Astrocyte of the spinal cord (primary cell): Measurements from ENCODE around the gene SCRN2.
A peak's percentile ranks its signal among the peaks of the same experiment; 100 is the strongest.

Experiments used
- DNase-seq: peaks from one replicate; pipeline ENCODE4 v3.0.0; 2011; ENCODE audit warnings: low read depth, low spot score
- H3K4me3 ChIP-seq: 2 replicates; pipeline ENCODE4 v1.5.1; 2011; ENCODE audit warnings: low read depth, mild to moderate bottlenecking, low read length, moderate library complexity
- in situ Hi-C: cut with HindIII; loops from 2 replicates; pipeline ENCODE4 v1.10.0; 2017; ENCODE audit warnings: low sequenced_read_pairs
- TF ChIP-seq, protein P1 (sequence below): IDR thresholded peaks from 2 replicates; pipeline ENCODE4 v1.5.1; 2012; ENCODE audit warnings: low read depth, mild to moderate bottlenecking, low read length, inconsistent platforms

SCRN2 gene

DNA sequence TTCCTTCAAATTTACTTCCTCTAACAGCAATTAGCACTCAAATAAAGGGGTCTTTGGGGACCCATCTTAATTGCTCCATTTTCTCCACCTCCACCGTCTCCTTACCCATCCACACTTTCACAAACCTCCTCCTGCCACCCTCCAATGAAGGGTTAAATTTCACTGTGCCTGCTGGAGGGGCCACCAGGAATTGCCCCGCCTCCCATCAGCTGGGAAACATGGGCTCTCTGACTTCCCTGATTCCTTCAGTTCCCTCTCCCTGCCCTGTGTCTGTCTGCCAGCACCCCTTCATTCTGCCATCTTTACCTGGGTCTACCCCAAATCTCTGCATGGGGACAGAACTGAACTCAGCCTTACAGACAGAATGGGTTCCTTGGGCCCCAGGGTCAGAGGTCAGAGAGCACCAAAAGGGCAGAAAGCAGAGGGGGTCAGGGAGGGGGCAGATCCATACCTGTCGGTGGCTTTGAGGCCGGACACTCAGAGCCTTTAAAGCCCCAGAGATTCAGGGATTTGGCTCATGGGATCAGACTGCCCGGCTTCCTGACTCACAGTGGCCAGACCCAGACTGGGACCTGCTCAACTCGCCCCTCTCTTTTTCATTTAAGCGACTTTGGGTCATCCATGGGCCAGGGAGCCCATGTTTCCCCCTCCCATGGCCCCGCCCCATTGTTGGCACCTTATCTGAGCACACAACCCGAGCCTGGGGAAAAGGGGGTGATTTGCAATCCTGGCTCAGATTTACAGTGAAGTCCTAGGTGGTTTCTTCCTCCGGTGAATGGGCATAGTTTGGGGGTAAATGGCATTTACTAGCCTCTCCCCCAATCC lies 37.3 kb upstream of the SCRN2 start:
- in situ Hi-C loops, result no loop called here
- no peak for DNase-seq
- no peak overlapping the region for H3K4me3 ChIP-seq
- TF ChIP-seq, protein P1, sequence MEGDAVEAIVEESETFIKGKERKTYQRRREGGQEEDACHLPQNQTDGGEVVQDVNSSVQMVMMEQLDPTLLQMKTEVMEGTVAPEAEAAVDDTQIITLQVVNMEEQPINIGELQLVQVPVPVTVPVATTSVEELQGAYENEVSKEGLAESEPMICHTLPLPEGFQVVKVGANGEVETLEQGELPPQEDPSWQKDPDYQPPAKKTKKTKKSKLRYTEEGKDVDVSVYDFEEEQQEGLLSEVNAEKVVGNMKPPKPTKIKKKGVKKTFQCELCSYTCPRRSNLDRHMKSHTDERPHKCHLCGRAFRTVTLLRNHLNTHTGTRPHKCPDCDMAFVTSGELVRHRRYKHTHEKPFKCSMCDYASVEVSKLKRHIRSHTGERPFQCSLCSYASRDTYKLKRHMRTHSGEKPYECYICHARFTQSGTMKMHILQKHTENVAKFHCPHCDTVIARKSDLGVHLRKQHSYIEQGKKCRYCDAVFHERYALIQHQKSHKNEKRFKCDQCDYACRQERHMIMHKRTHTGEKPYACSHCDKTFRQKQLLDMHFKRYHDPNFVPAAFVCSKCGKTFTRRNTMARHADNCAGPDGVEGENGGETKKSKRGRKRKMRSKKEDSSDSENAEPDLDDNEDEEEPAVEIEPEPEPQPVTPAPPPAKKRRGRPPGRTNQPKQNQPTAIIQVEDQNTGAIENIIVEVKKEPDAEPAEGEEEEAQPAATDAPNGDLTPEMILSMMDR, result no peak

DNA sequence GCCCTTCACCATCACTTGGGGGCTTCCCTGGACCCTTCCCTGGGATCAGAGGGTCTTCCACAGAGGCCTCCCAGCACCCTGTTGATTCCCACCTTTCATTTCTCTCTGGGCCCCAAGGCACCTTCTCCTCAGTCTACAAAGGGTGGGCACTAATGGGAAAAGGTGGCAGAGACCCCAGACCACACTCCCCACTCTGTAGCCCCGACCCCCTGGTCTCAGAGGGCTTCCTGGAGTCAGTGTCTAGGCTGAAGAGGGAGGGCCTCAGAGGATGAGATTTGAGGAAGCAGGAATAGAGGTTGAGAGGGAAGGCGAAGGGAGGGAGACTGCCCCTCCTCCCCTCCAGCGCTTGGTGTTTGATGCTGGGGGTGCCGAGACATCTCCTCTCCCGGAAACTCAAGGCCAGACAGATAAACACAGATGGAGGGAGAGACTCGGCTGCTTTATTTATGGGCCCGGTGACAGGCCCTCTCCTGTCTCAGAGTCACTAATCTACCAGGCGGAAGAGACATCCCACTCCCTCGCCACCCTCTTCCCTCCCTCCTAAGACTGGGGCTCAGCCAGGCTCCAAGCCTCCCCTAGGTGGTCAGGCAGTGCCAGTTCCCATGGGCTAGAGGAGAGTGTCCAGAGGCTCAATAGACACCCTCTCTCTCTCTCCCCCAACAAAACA lies 36.4 kb upstream of the SCRN2 start:
- in situ Hi-C loops, result no loop called here
- TF ChIP-seq, protein P1, result no peak
- DNase-seq, result no peak
- H3K4me3 ChIP-seq, result no peak overlapping the region

DNA sequence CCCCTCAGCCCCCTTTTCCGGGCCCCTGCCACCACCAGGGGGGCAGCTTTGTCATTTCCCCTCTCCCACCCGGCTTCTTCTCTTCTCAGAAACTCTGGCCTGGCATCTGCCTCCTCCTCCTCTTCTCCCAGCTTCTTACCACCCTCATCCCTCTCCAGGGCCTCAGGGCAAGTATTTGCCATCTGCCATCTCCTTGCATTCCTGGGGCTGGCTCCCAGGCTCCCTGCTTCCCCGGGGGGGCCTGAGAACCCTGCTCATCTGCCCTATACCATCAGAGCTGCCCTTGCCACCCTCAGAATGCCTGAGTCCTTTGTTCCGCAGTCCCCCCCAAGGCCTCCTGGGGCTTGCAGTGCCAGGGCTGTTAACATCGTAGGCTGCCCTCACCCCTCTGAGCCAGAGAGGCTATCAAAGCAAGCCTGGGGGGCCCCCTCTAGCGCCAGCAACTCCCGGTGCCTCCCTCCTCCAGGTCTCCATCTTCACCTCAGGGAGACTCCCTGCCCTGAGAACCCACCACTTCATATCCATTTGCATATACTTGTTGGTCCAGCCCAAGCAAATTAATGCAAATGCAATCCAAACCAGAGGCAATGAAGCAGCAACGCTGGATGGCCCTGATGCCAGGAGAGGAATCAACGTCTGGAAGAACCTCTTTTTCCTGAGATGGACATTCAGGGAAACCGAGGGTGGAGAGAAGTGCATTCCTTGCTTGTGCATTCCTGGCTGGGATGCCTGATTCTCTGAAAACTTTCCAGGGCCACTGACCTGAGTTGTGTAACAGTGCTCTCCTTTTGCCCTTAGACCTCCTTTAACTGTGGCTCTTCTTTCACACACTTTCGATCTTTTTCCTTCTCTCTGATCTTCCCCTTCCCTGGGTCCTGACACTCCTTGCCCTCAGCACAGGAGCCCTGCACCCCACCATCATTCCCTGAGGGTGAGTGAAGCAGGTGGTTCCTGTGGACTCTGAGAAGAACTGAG lies 34.2 kb upstream of the SCRN2 start:
- TF ChIP-seq, protein P1, result no peak

DNA sequence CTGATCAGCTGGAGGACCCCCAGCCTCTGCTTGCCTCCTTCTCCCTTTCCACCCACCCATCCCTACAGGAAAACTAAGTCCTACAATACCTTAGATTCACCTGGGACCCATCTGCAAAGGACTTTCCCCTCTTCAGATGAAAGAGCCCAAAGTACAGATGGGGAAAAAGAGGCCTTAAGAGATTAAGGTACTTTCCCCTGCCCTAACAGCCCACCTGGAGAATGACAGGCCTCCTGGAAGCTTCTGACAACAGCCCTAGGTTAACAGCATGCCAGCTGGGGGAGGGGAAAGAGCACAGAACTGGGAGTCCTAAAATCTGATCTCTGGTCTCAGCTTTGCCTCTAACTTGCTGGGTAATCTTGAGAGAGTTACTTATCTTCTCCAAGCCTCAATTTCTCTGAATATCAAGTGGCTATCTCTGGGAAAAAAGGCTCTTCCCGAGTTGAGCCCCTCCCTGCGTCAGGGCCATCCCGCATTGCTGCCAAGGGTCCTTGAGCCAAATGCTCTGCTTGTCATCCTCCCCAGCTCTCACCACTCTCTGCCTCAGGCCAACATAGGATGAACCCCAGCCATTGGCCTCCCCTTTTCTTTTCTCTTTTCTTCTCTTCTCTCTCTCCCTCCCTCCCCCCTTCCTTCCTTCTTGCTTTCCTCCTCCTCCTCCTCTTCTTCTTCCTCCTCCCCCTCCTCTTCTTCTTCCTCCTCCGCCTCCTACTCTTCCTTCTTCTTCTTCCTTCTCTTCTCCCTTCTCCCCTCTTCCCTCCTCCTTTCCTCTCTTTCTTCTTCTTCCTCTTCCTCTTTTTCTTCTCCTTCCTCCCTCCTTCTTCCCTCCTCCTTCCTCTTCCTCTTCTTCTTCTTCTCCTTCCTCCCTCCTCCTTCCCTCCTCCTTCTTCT lies 32.4 kb upstream of the SCRN2 start:
- DNase-seq, result no peak
- TF ChIP-seq, protein P1, result no peak
- in situ Hi-C loops, result no loop called here
- H3K4me3 ChIP-seq, result no peak overlapping the region

More for the DNA sequence above, 34.2 kb upstream of the SCRN2 start:
- no peak overlapping the region for H3K4me3 ChIP-seq
- no peak for DNase-seq
- in situ Hi-C loops, result no loop called here

DNA sequence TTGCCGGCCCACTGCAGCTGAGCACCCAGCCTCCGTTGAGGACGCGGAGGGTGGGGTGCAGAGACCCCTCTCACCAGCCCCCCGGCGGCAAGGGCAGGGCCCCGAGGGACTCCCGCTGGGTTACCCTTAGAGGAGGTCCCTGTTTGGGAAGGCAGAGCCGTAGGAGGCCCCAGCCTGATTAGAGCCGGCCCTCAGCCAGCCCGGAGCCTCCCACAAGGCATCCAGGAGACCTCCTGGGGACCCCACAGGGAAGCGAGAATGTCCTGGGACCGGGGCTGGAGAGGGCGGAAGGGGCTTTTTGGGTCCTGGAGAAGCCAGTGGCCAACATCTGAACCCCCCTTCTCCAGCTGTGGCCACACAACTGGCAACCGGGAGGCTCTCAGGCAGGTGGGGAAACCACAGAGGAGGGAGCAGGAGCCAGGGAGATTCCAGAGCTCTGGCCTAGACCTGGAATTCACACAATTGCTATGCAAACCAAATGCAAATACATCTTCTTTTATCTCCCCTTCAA lies 31.6 kb upstream of the SCRN2 start:
- in situ Hi-C loops, result no loop called here
- peak; percentile 22 for DNase-seq
- H3K4me3 ChIP-seq, result no peak overlapping the region
- TF ChIP-seq, protein P1, result no peak
